Measurements from ENCODE around the gene KRTAP5-8.
"Not testable (repeated sequence)": the region's sequence is repeated elsewhere in the genome, so short reads cannot be mapped to it uniquely, and the experiment has no call there.

KRTAP5-8 gene

GRCh38 chr11:71565263-71565662 is 27.4 kb downstream of the KRTAP5-8 start, which contains the start of gene KRTAP5-10:
TSS of gene KRTAP5-10 (plus strand) at chr11:71565563. CDS start at chr11:71565588, 25 bp downstream.
- H3K9me3 ChIP-seq (ENCODE audit: control insufficient read depth, low read length): no peaks in the 10 kb centered on the region
- no peak for TF ChIP-seq CTCF (IDR thresholded peaks at IDR 0.05)

GRCh38 chr11:71566081-71566620 is 28.3 kb downstream of the KRTAP5-8 start:
- Histone ChIP-seq H3K4me3 (ENCODE audit: low read depth, low read length) (no peak overlapping the region), H3K9ac (no peak overlapping the region), H3K9me3 (ENCODE audit: control insufficient read depth, low read length) (no peaks in the 10 kb centered on the region), H3K36me3 (ENCODE audit: control insufficient read depth, insufficient read depth, low read length) (no peaks in the 10 kb centered on the region), H3K27me3 (ENCODE audit: control insufficient read depth, insufficient read depth, low read length) (no peaks in the 10 kb centered on the region), H3K79me2 (no peaks in the 10 kb centered on the region), H3K4me2 (ENCODE audit: low read length) (no peak overlapping the region), H3K4me1 (no peaks in the 10 kb centered on the region), H2AFZ (peak overlapping the region; percentile 38), H3K27ac (peak overlapping the region; percentile 2)
- TF ChIP-seq CTCF (IDR thresholded peaks at IDR 0.05): no peak

More at GRCh38 chr11:71565263-71565662, 27.4 kb downstream of the KRTAP5-8 start, which contains the start of gene KRTAP5-10:
- peak within 1 kb of the TSS; percentile 2 for H3K27ac ChIP-seq
- no peak within 1 kb of the TSS for H3K4me3 ChIP-seq (ENCODE audit: low read depth, low read length)
- H3K9ac ChIP-seq: no peak within 1 kb of the TSS
- no peak within 1 kb of the TSS for H3K4me2 ChIP-seq (ENCODE audit: low read length)
- H3K4me1 ChIP-seq: no peaks in the 10 kb centered on the region
- no peaks in the 10 kb centered on the region for H3K36me3 ChIP-seq (ENCODE audit: control insufficient read depth, insufficient read depth, low read length)
- H3K79me2 ChIP-seq: no peaks in the 10 kb centered on the region
- H2AFZ ChIP-seq: peak within 1 kb of the TSS; percentile 38
- no peaks in the 10 kb centered on the region for H3K27me3 ChIP-seq (ENCODE audit: control insufficient read depth, insufficient read depth, low read length)

GRCh38 chr11:71566626-71567599 is 29.1 kb downstream of the KRTAP5-8 start:
- peak overlapping the region; percentile 2 for H3K27ac ChIP-seq
- H2AFZ ChIP-seq; H3K79me2 ChIP-seq; H3K4me1 ChIP-seq; H3K36me3 ChIP-seq (ENCODE audit: control insufficient read depth, insufficient read depth, low read length); H3K27me3 ChIP-seq (ENCODE audit: control insufficient read depth, insufficient read depth, low read length); H3K4me3 ChIP-seq (ENCODE audit: low read depth, low read length); H3K4me2 ChIP-seq (ENCODE audit: low read length); H3K9me3 ChIP-seq (ENCODE audit: control insufficient read depth, low read length); H3K9ac ChIP-seq: not testable (repeated sequence)

- H3K27ac ChIP-seq; H3K36me3 ChIP-seq (ENCODE audit: control insufficient read depth, insufficient read depth, low read length); H3K4me1 ChIP-seq: not testable (repeated sequence)
These were observed 29.8 kb downstream of the KRTAP5-8 start for GRCh38 chr11:71567633-71568032.

GRCh38 chr11:71568704-71569349 is 31.0 kb downstream of the KRTAP5-8 start:
- peak overlapping the region; percentile 19 for H3K27ac ChIP-seq
- no peak overlapping the region for H3K9ac ChIP-seq
- H3K79me2 ChIP-seq: no peaks in the 10 kb centered on the region
- peak overlapping the region; percentile 46 for H2AFZ ChIP-seq
- no peaks in the 10 kb centered on the region for H3K27me3 ChIP-seq (ENCODE audit: control insufficient read depth, insufficient read depth, low read length)
- H3K9me3 ChIP-seq (ENCODE audit: control insufficient read depth, low read length): no peaks in the 10 kb centered on the region
- no peak for TF ChIP-seq CTCF (IDR thresholded peaks at IDR 0.05)
- no peaks in the 10 kb centered on the region for H3K4me1 ChIP-seq
- no peak overlapping the region for H3K4me2 ChIP-seq (ENCODE audit: low read length)
- no peaks in the 10 kb centered on the region for H3K36me3 ChIP-seq (ENCODE audit: control insufficient read depth, insufficient read depth, low read length)
- no peak overlapping the region for H3K4me3 ChIP-seq (ENCODE audit: low read depth, low read length)

More at GRCh38 chr11:71567633-71568032, 29.8 kb downstream of the KRTAP5-8 start:
- not testable (repeated sequence) for H3K9me3 ChIP-seq (ENCODE audit: control insufficient read depth, low read length); H2AFZ ChIP-seq; H3K27me3 ChIP-seq (ENCODE audit: control insufficient read depth, insufficient read depth, low read length); H3K79me2 ChIP-seq; H3K4me2 ChIP-seq (ENCODE audit: low read length); H3K9ac ChIP-seq; H3K4me3 ChIP-seq (ENCODE audit: low read depth, low read length)

GRCh38 chr11:71571101-71571850 is 33.5 kb downstream of the KRTAP5-8 start:
- H3K79me2 ChIP-seq; H3K4me1 ChIP-seq; H3K4me3 ChIP-seq (ENCODE audit: low read depth, low read length); H3K9ac ChIP-seq; H3K36me3 ChIP-seq (ENCODE audit: control insufficient read depth, insufficient read depth, low read length); H3K9me3 ChIP-seq (ENCODE audit: control insufficient read depth, low read length); H3K27ac ChIP-seq; H2AFZ ChIP-seq; H3K4me2 ChIP-seq (ENCODE audit: low read length); H3K27me3 ChIP-seq (ENCODE audit: control insufficient read depth, insufficient read depth, low read length): not testable (repeated sequence)

Data from parathyroid adenoma (tissue), 2 donors.